Esophagus (tissue), 2 donors: ENCODE measurements around the gene LEUTX. TPM values are rescaled to one million over a fixed set of nuclear protein-coding genes. Genes with fewer than 3 reads are reported as not detected.
"Not testable (repeated sequence)": the region's sequence is repeated elsewhere in the genome, so short reads cannot be mapped to it uniquely, and the experiment has no call there.

Source experiments
- H3K27ac ChIP-seq, 2 donors: one replicate each; pipeline ENCODE4 v1.5.1; 2013; ENCODE audit warnings: low read depth in 2 of 2, mild to moderate bottlenecking in 2 of 2, inconsistent platforms in 1 of 2, low read length in 1 of 2, moderate library complexity in 1 of 2
- H3K27me3 ChIP-seq, 2 donors: one replicate each; pipeline ENCODE4 v1.6.1; 2013; ENCODE audit warnings: low read length in 2 of 2, control low read depth in 1 of 2, mild to moderate bottlenecking in 1 of 2; ENCODE audit not compliant: insufficient read depth in 2 of 2, control insufficient read depth in 1 of 2
- H3K36me3 ChIP-seq, 2 donors: one replicate each; pipeline ENCODE4 v1.6.1; 2013; ENCODE audit warnings: low read length in 1 of 2; ENCODE audit not compliant: control insufficient read depth in 2 of 2, insufficient read depth in 2 of 2
- H3K4me1 ChIP-seq, 2 donors: one replicate each; pipeline ENCODE4 v1.6.1; 2013; ENCODE audit warnings: low read length in 1 of 2; ENCODE audit not compliant: control insufficient read depth in 2 of 2, insufficient read depth in 2 of 2
- H3K4me3 ChIP-seq, 2 donors: one replicate each; pipeline ENCODE4 v1.5.1; 2013; ENCODE audit warnings: low read length in 2 of 2, mild to moderate bottlenecking in 2 of 2, low read depth in 1 of 2, moderate library complexity in 1 of 2
- H3K9me3 ChIP-seq, 2 donors: one replicate each; pipeline ENCODE4 v1.6.1; 2013; ENCODE audit warnings: mild to moderate bottlenecking in 2 of 2, low read depth in 1 of 2, low read length in 1 of 2, moderate library complexity in 1 of 2; ENCODE audit not compliant: control insufficient read depth in 2 of 2, insufficient read depth in 1 of 2
- WGBS, 2 donors: extraction: QIAGEN DNeasy Blood & Tissue Kit; methylation state at CpG; one replicate each; pipeline ENCODE4 v1.1.7; 2013; 5-methylcytosine and 5-hydroxymethylcytosine counted together
- polyA plus RNA-seq, 2 donors: library from polyadenylated mRNA; stranded (reverse); fragments of 200-250 nt; gene quantifications; one replicate each; pipeline ENCODE4 v1.2.3, GENCODE V29; 2013
- donor health status: healthy with polysubstance abuse.
- donor health status: Bipolar disorder and iron deficiency.

The LEUTX gene
- polyA plus RNA-seq, 2 donors, result 0.06 TPM; not detected in 1

GRCh38 chr19:39745643-39746042 lies 33.0 kb upstream of the LEUTX start:
- Histone ChIP-seq H3K36me3 (no peaks in the 10 kb centered on the region), H3K27ac (no peak overlapping the region), H3K9me3 (no peaks in the 10 kb centered on the region), H3K27me3 (no peaks in the 10 kb centered on the region), H3K4me3 (no peak overlapping the region), H3K4me1 (no peaks in the 10 kb centered on the region)
- WGBS, 2 donors, result 50 to 58% methylated on average over 3 of the region's 3 CpGs

GRCh38 chr19:39746836-39747529 lies 31.7 kb upstream of the LEUTX start:
- H3K9me3 ChIP-seq, result no peaks in the 10 kb centered on the region
- no peak overlapping the region for H3K27ac ChIP-seq
- H3K4me1 ChIP-seq, result no peaks in the 10 kb centered on the region
- 61 to 73% methylated on average over 4 of the region's 4 CpGs for WGBS, 2 donors
- no peaks in the 10 kb centered on the region for H3K36me3 ChIP-seq
- no peak overlapping the region for H3K4me3 ChIP-seq
- no peaks in the 10 kb centered on the region for H3K27me3 ChIP-seq

- 81 to 82% methylated on average over 5 of the region's 5 CpGs for WGBS, 2 donors
Observed at GRCh38 chr19:39749981-39750380, 28.7 kb upstream of the LEUTX start.

GRCh38 chr19:39752390-39752789 lies 26.3 kb upstream of the LEUTX start:
- no peak overlapping the region for H3K4me3 ChIP-seq
- H3K27ac ChIP-seq, result no peak overlapping the region
- no peaks in the 10 kb centered on the region for H3K27me3 ChIP-seq
- no peaks in the 10 kb centered on the region for H3K4me1 ChIP-seq
- H3K9me3 ChIP-seq, result no peaks in the 10 kb centered on the region
- no peaks in the 10 kb centered on the region for H3K36me3 ChIP-seq

More at GRCh38 chr19:39749981-39750380, 28.7 kb upstream of the LEUTX start:
- Histone ChIP-seq H3K27ac (no peak overlapping the region), H3K4me3 (no peak overlapping the region), H3K9me3 (no peaks in the 10 kb centered on the region), H3K36me3 (no peaks in the 10 kb centered on the region), H3K4me1 (no peaks in the 10 kb centered on the region), H3K27me3 (no peaks in the 10 kb centered on the region)

DNA sequence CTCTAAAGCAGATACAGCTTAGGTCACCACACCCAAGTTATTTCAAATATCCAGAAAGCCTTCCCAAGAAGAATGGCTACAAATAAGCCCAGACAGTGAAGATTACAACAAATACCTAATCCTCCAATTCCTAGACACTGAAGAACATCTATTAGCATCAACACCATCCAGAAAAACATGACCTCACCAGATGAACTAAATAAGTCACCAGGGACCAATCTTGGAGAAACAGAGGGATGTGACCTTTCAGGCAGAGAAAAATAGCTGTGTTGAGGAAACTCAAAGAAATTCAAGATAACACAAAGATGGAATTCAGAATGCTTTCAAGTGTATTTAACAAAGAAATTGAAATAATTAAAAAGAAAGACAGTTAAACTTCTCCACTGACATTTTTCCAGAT lies 25.9 kb upstream of the LEUTX start:
- Histone ChIP-seq H3K9me3 (no peaks in the 10 kb centered on the region), H3K27ac (no peak overlapping the region), H3K27me3 (no peaks in the 10 kb centered on the region), H3K4me3 (no peak overlapping the region), H3K36me3 (no peaks in the 10 kb centered on the region), H3K4me1 (no peaks in the 10 kb centered on the region)

- 79 to 81% methylated on average over 2 of the region's 2 CpGs for WGBS, 2 donors
- Histone ChIP-seq H3K36me3 (no peaks in the 10 kb centered on the region), H3K9me3 (no peaks in the 10 kb centered on the region), H3K4me1 (no peaks in the 10 kb centered on the region), H3K27ac (no peak overlapping the region), H3K4me3 (no peak overlapping the region), H3K27me3 (no peaks in the 10 kb centered on the region)
Observed at GRCh38 chr19:39754544-39754943, 24.1 kb upstream of the LEUTX start.

DNA sequence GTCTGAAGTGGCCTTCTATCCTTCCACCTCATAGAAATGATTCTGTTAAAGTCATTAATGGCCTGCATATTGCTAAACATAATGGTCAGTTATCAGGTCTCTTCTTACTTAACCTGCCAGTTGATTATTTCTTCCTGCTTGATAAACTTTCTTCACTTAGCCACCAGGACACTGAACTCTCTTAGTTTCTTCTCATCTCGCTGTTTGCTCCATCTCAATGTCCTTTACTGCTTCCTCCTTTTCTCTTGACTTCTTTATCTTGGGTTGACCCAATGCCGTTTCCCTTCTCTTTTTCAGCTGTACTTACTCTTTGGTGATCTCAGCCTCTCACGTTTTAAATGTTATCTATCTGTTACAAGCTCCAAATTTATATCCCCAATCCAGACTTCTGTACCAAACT lies 23.7 kb upstream of the LEUTX start:
- Histone ChIP-seq H3K27me3 (no peaks in the 10 kb centered on the region), H3K27ac (no peak overlapping the region), H3K4me1 (no peaks in the 10 kb centered on the region), H3K9me3 (no peaks in the 10 kb centered on the region), H3K36me3 (no peaks in the 10 kb centered on the region), H3K4me3 (no peak overlapping the region)
- WGBS, 2 donors, result 59 to 67% methylated on average over 3 of the region's 3 CpGs

DNA sequence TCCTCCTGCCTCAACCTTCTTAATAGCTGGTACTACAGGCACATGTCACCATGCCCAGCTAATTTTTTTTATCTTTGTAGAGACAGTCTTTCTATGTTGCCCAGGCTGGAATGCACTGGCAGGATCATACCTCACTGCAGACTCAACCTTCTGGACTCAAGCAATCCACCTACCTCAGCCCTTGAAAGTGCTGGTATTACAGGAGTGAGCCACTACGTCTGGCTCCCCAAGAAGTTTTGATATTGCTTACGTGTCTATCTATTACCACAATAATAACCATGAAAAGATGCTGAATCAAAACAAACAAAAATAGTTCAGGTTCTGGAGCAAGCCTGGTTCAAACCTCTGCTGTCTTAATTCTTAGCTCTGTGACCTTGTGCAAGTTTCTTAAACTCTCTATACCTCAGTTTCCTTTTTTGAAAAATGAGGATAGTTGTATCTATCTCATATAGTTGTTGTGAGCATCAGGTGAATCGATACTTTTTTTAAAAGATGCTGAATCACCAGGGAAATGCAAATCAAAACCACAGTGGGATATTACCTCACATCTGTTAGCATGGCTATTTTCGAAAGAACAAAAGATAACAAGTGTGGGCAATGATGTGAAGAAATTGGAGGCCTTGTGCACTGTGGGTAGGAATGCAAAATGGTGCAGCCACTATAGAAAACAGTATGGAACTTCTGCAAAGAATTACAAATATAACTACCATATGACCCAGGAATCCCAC lies 19.0 kb upstream of the LEUTX start:
- Histone ChIP-seq H3K27me3 (peaks cover 0 to 2% of the 10 kb centered on the region in 2 donors), H3K36me3 (no peaks in the 10 kb centered on the region), H3K27ac (no peak overlapping the region), H3K4me1 (no peaks in the 10 kb centered on the region), H3K9me3 (no peaks in the 10 kb centered on the region), H3K4me3 (no peak overlapping the region)
- WGBS, 2 donors, result 60 to 64% methylated on average over 4 of the region's 4 CpGs

GRCh38 chr19:39761851-39762250 lies 16.8 kb upstream of the LEUTX start:
- not testable (repeated sequence) for H3K4me3 ChIP-seq, H3K27ac ChIP-seq, H3K27me3 ChIP-seq, H3K4me1 ChIP-seq, H3K36me3 ChIP-seq, H3K9me3 ChIP-seq
- 92 to 97% methylated on average over 1 of the region's 1 CpG for WGBS, 2 donors
